Skeletal muscle tissue (tissue), 4 donors: ENCODE results near the gene CAND2. TPM values are rescaled to one million over a fixed set of nuclear protein-coding genes. Genes with fewer than 3 reads are reported as not detected.
A peak's percentile ranks its signal among the peaks of the same experiment; 100 is the strongest.

ENCODE experiments used
- H3K27ac ChIP-seq: one replicate; pipeline ENCODE4 v1.7.0; 2013; ENCODE audit warnings: mild to moderate bottlenecking, low read depth, low read length, inconsistent platforms
- H3K27me3 ChIP-seq, 3 donors: one replicate each; pipeline ENCODE4 v1.7.0; 2013; ENCODE audit warnings: low read length in 3 of 3; ENCODE audit not compliant: control insufficient read depth in 3 of 3, insufficient read depth in 3 of 3
- H3K36me3 ChIP-seq, 3 donors: one replicate each; pipeline ENCODE4 v1.7.0; 2013; ENCODE audit warnings: low read length in 3 of 3; ENCODE audit not compliant: control insufficient read depth in 3 of 3, insufficient read depth in 3 of 3
- H3K4me1 ChIP-seq, 3 donors: one replicate each; pipeline ENCODE4 v1.7.0; 2013; ENCODE audit warnings: low read length in 3 of 3, mild to moderate bottlenecking in 3 of 3; ENCODE audit not compliant: control insufficient read depth in 3 of 3, insufficient read depth in 3 of 3
- H3K4me3 ChIP-seq, 3 donors: one replicate each; pipeline ENCODE4 v1.7.0; 2013; ENCODE audit warnings: low read length in 3 of 3
- H3K9ac ChIP-seq, 3 donors: one replicate each; pipeline ENCODE4 v1.7.0; 2013; ENCODE audit warnings: low read length in 3 of 3, mild to moderate bottlenecking in 3 of 3, moderate library complexity in 2 of 3, low read depth in 1 of 3
- H3K9me3 ChIP-seq, 3 donors: one replicate each; pipeline ENCODE4 v1.7.0; 2013; ENCODE audit warnings: low read length in 3 of 3; ENCODE audit not compliant: control insufficient read depth in 3 of 3
- total RNA-seq: library from RNA; depleted of rRNA; stranded (reverse); fragments of >200 nt; gene quantifications from one replicate; pipeline ENCODE4 v1.2.3, GENCODE V29; 2014
- donor health status: Osteomylitis.

The CAND2 gene
- 22.4 TPM for total RNA-seq

DNA sequence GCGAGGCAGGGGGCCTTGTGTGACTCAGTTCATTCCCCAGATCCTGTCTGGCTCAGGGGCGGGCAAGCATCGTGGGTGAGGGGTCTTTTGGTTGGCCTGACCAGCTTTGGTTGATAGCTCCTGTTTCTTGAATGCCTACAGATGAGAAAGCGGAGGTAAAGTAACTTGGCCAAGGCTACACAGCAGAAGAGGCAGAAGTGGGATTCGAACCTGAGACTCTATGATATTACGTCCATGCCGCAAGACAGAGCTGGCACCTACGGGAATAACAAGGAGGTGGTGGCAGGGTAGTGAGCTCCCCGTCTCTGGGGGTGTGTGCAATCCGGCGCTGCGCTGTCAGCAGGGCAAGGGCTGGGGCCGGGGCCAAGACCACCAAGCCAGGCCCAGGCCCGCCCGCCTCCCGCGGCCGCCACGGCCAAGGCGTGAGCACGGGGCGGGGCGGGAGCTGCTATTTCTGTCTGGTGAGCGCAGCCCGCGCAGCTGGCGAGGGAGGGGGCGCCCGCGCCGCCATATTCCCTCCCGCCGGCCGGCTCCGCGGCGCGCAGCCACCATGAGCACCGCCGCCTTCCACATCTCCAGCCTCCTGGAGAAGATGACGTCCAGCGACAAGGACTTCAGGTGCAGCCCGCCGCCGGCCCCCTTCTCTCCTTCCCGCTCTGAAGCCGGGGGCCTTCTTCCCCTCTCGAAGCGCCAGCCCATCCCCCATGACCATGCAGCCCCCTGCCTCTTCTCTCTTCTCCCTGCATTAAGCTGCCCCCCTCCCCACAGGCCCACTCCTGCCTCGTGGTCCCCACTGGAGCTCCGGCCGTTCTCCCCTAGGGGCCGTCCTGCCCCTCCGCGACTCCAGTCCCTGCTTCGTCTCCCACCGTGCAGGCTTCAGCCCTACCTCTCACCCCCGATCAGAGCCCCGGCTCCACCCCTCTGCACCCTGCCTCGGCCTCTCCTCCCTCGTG, at the start of gene CAND2:
Gene CAND2 (plus strand): TSS at position 510 of the 953 bp plus-strand sequence. CDS start 41 bp downstream, at position 551.
- peak within 1 kb of the TSS; percentile 78 to 92 (median 90) for H3K4me3 ChIP-seq
- H3K27ac ChIP-seq, result peak within 1 kb of the TSS; percentile 98
- peaks cover 20 to 46% (median 40%) of the 10 kb centered on the region in 3 donors for H3K4me1 ChIP-seq
- H3K9me3 ChIP-seq, result no peaks in the 10 kb centered on the region
- H3K36me3 ChIP-seq, result peaks cover 0 to 4% (median 0%) of the 10 kb centered on the region in 3 donors
- H3K9ac ChIP-seq, result peak within 1 kb of the TSS; percentile 95 to 98 (median 98)
- no peaks in the 10 kb centered on the region for H3K27me3 ChIP-seq

DNA sequence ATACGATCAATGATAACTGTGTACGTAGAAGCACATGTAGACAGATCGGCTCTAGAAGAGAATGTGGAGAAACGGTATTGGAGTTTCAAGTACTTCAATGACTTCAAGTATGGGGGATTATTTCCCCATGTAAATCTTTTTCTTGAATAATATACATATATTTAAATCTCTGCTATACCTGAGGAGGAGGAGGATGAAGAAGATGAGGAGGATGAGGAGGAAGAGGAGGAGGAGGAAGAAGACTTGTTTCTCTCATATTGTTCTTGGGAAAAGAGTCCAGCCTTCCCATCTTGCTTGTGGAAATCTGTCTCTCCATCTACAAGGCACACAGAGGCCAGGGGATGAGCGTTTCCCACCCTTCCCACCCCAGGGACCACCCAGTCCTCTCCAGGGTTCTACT, 48.0 kb upstream of the CAND2 start:
- Histone ChIP-seq H3K4me3 (no peak overlapping the region), H3K27ac (no peak overlapping the region), H3K9me3 (no peaks in the 10 kb centered on the region), H3K27me3 (no peaks in the 10 kb centered on the region), H3K4me1 (peaks cover 7 to 27% (median 23%) of the 10 kb centered on the region in 3 donors), H3K9ac (no peak overlapping the region), H3K36me3 (no peaks in the 10 kb centered on the region)

DNA sequence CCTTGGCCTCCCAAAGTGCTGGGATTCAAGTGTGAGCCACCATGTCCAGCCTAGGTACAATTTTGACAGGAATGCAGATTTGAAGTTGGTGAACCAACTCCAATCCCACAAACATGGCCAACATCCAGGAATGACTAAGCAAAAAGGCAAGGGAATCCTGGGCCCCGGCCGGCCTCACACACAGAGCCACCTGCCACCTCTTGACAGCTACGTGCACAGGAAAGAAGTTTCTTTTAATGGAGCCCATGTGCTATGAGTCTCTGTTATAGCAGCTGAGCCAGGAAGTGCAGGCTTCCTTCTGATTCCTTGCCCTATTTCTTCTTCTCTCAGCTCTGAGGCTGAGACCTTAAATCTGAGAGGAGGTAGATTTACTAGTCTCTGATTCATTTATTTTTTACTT, 46.3 kb upstream of the CAND2 start:
- peaks cover 7 to 27% (median 23%) of the 10 kb centered on the region in 3 donors for H3K4me1 ChIP-seq
- H3K27me3 ChIP-seq, result no peaks in the 10 kb centered on the region
- no peaks in the 10 kb centered on the region for H3K9me3 ChIP-seq
- H3K36me3 ChIP-seq, result no peaks in the 10 kb centered on the region
- peak overlapping the region; percentile 3 to 68 (median 38) for H3K9ac ChIP-seq
- peak overlapping the region; percentile 89 for H3K27ac ChIP-seq
- H3K4me3 ChIP-seq, result peak overlapping the region in 1 of 3 donors; percentile 29

DNA sequence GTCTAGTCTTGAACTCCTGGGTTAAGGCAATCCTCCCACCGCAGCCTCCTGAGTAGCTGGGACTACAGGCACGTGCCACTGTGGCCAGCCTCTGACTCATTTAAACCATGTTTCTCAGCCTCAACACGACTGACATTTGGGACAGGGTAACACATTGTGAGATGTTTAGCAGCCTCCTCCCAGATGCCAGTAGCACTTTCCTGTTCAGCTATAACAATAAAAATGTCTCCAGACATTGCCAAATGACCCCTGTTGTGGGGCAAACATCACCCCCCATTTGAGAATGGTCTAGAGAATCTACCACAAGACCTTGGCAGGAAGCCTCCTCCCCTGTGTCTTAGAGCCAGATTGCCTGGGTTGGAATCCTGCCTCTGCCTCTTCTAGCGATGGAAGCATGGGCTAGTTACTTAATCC, 45.8 kb upstream of the CAND2 start:
- H3K9ac ChIP-seq, result peak overlapping the region; percentile 3 to 68 (median 38)
- H3K27me3 ChIP-seq, result no peaks in the 10 kb centered on the region
- peak overlapping the region in 2 of 3 donors; percentile 26 to 45 for H3K4me3 ChIP-seq
- no peaks in the 10 kb centered on the region for H3K36me3 ChIP-seq
- H3K27ac ChIP-seq, result peak overlapping the region; percentile 89
- peaks cover 7 to 27% (median 23%) of the 10 kb centered on the region in 3 donors for H3K4me1 ChIP-seq
- H3K9me3 ChIP-seq, result no peaks in the 10 kb centered on the region

DNA sequence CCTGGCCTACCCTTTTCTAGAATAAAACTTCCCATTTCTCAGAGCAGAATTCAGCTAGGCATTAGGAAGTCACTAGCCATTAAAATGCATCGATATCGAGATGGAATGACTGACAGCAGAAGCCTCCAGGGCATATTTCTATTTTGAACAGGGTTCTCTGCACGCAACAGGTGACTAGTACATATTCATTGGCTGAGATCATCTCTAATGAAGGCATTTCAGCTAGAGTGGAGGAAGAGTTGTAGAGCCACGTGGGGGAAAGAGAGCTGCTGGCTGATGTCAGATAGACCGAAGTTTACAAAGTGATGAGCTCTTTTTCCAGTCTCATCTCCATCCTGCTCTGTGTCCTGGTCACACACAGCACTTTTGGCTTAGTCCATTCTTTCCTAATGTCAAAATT, 44.9 kb upstream of the CAND2 start:
- peak overlapping the region in 1 of 3 donors; percentile 12 for H3K9ac ChIP-seq
- no peaks in the 10 kb centered on the region for H3K36me3 ChIP-seq
- no peak overlapping the region for H3K4me3 ChIP-seq
- H3K4me1 ChIP-seq, result peaks cover 7 to 27% (median 21%) of the 10 kb centered on the region in 3 donors
- H3K9me3 ChIP-seq, result no peaks in the 10 kb centered on the region
- H3K27me3 ChIP-seq, result no peaks in the 10 kb centered on the region
- peak overlapping the region; percentile 89 for H3K27ac ChIP-seq

DNA sequence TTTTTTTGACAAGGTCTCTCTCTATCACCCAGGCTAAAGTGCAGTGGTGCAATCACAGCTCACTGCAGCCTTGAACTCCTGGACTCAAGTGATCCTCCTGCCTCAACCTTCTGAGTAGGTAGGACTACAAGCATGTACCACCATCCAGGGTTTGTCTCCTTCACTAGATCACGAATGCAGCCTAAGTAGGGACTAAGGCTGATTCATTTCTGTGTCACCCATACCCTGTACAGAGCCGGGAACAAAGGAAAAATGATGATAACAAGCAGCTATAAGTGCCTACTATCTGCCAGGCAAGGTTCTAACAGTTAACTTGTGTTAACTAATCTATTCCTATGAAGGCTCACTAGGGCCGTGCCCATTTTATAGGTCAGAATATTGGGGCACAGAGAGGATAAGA, 44.4 kb upstream of the CAND2 start:
- H3K9ac ChIP-seq, result peak overlapping the region in 2 of 3 donors; percentile 12 to 21
- H3K27me3 ChIP-seq, result no peaks in the 10 kb centered on the region
- no peaks in the 10 kb centered on the region for H3K36me3 ChIP-seq
- peaks cover 7 to 27% (median 20%) of the 10 kb centered on the region in 3 donors for H3K4me1 ChIP-seq
- H3K9me3 ChIP-seq, result no peaks in the 10 kb centered on the region
- peak overlapping the region; percentile 89 for H3K27ac ChIP-seq
- no peak overlapping the region for H3K4me3 ChIP-seq

DNA sequence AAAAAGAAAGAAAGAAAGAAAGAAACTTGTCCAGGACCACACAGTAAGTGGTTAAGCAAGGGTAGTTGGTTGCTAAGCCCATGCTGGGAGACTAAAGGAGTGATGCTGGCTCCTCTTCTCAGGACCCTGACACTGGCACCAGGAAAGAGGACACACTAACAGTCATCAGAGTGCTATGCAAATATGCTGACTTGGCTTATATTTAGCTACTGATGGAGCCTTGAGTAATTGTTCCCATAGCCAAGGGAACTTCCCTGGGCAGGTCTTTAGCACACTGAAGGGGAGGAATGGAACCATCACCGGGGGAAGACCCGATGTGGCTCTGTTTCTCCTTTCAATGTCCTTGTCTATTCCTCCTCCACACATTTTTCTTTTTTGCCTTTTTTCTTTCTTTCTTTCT, 43.7 kb upstream of the CAND2 start:
- Histone ChIP-seq H3K4me3 (no peak overlapping the region), H3K9me3 (no peaks in the 10 kb centered on the region), H3K4me1 (peaks cover 7 to 27% (median 20%) of the 10 kb centered on the region in 3 donors), H3K36me3 (no peaks in the 10 kb centered on the region), H3K9ac (no peak overlapping the region), H3K27ac (peak overlapping the region; percentile 89), H3K27me3 (no peaks in the 10 kb centered on the region)

DNA sequence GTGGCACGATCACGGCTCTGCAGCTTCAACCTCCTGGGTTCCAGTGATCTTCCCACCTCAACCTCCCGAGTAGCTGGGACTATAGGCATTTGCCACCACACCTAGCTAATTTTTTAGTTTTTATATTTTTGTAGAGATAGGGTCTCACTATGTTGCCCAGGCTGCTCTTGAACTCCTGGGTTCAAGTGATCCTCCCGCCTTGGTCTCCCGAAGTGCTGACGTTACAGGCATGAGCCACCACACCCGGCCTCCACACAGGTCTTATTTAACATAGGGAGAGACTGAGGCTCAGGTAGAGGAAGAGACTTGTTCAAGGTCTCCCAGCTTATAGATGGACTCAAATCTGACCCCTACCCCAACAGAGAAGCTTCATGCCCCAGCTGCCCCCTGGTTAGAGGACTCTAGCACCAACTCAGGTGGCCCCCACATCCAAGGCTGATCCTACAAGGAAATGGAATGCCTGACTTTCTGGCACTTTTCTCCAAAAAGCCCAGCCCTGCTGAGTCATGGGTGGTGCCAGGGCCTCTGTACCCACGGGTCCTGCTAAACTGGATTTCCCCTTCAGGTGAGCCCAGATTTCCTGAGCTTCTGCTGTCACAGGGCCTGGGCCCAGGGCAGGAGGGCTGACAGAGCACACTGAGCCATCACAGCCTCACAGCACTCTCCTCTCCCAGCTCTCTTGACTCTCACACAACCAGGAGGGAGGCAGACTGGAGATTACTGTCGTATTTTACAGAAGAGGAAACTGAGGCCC, 43.0 kb upstream of the CAND2 start:
- Histone ChIP-seq H3K36me3 (no peaks in the 10 kb centered on the region), H3K9ac (no peak overlapping the region), H3K4me1 (peaks cover 12 to 32% (median 26%) of the 10 kb centered on the region in 3 donors), H3K4me3 (no peak overlapping the region), H3K9me3 (no peaks in the 10 kb centered on the region), H3K27me3 (no peaks in the 10 kb centered on the region), H3K27ac (no peak overlapping the region)

- no peak overlapping the region for H3K27ac ChIP-seq
- no peaks in the 10 kb centered on the region for H3K36me3 ChIP-seq
- H3K27me3 ChIP-seq, result no peaks in the 10 kb centered on the region
- H3K9ac ChIP-seq, result no peak overlapping the region
- no peaks in the 10 kb centered on the region for H3K9me3 ChIP-seq
- H3K4me3 ChIP-seq, result no peak overlapping the region
- peaks cover 12 to 40% (median 32%) of the 10 kb centered on the region in 3 donors for H3K4me1 ChIP-seq
Observed at GRCh38 chr3:12754313-12754712, 42.2 kb upstream of the CAND2 start.
